OCI-M2 (cell line): ENCODE data around the gene NOXA1.
"Not testable (repeated sequence)": the region's sequence is repeated elsewhere in the genome, so short reads cannot be mapped to it uniquely, and the experiment has no call there.

ENCODE experiments used
- DNase-seq: peaks from one replicate; lab custom pipeline; 2025; ENCODE audit not compliant: unreplicated experiment; lab: John Stamatoyannopoulos, UW

The NOXA1 gene

DNA sequence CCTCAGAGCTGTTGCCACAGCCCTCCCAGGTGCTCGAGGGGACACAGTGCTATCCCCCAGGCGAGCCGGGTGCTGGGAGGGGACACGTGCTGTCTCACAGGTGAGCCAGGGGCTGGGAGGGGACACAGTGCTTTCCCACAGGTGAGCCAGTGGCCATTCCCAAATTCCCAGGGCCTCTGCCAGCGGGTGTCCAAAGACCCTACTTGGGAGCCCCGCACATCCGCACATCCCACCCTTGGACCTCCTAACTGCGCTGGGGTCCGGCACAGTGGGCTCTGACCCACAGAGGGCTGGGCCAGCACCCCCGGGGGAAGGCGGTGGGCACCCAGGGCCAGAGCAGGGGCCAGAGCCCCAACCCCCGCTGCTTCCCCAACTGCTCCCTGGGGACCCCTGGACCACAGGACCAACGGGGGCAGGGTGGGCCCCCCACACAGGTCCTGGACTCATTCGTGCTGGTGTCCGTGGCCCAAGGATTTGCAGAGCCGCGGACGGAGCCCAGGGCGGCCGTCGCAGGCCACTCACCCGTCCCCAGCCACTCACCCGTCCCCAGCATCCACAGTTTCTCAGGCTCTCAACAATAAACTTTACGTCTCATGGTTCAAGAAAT is 18.1 kb upstream of the NOXA1 start:
- DNase-seq, result no peak

DNA sequence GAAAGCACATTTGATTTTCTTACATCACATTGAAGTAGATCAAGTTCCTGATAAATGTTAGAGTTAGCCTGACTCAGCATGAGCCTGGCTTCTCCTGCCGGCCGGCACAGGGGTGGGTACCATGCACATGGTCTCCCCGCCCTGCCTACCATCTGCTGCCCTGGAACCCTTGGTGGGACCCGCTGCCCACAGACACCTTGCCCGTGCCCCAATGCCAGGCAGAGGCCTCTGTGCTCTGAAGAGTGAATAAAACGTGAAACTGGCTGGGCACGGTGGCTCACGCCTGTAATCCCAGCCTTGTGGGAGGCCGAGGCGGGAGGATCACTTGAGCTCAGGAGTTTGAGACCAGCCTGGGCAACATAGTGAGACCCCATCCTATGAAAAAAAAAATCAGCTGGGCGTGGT is 17.5 kb upstream of the NOXA1 start:
- DNase-seq, result no peak

DNA sequence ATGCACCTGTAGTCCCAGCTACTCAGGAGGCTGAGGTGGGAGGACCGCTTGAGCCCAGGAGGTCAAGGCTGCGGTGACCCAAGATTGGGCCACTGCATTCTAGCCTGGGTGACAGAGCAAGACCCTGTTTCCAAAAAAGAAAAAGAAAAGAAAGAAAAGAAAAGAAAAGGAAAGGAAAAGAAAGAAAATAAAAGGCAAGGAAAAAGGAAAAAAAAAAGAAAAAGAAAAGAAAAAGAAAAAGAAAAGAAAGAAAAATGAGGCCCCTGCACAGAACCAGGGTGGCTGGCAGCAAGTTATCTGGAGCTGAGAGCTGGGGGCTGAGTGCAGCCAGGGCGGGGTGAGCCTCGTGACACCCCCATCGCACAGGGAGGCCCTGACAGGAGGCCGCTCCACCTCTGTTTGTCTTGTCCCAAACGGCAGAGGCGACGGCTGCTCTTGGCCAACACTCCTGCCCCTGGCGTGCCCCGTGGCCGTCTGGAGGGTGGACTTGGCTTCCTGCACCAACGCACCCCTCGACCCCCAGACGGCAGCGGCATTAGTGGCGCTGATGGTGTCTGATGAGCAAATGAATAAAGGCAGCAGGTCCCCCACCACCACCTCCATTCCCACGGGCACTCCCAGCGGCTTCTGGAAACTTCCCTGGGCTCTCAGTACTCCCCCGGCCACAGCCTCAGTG is 17.0 kb upstream of the NOXA1 start:
- no peak for DNase-seq

DNA sequence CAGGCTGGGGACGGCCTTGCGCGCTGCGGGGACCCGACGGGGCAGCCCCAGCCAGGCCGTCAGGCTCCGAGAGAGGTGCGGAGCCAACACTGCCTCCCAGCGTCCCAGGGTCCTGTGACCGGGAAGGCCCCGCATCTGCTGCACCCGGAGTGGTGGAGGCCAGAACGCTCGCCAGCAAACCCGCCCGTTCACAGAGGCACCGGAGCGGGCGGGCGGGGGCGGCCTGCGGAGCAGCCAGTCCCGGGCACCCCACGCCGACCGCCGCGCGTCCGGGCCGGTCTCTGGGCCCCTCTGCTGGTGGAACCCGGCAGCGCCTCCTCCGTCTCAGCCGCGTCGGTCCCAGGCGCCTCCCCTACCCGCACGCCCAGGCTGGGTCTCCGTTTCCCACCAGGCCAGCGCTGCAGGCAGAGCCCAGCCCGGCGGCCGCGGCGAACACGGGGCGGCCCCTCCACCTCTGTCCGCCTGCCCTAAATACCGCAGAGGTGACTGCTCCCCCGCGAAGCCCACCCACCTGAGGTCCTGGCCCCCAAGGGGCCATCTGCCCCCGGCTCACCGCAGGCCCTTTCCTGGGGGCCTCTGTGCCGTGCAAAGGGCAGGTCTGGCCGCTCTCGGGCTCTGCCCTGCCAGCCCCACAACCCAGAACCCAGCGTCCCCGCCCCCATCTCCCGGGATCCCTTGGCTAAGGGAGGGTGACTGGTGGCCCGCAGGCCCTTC is 16.2 kb upstream of the NOXA1 start:
- no peak for DNase-seq

DNA sequence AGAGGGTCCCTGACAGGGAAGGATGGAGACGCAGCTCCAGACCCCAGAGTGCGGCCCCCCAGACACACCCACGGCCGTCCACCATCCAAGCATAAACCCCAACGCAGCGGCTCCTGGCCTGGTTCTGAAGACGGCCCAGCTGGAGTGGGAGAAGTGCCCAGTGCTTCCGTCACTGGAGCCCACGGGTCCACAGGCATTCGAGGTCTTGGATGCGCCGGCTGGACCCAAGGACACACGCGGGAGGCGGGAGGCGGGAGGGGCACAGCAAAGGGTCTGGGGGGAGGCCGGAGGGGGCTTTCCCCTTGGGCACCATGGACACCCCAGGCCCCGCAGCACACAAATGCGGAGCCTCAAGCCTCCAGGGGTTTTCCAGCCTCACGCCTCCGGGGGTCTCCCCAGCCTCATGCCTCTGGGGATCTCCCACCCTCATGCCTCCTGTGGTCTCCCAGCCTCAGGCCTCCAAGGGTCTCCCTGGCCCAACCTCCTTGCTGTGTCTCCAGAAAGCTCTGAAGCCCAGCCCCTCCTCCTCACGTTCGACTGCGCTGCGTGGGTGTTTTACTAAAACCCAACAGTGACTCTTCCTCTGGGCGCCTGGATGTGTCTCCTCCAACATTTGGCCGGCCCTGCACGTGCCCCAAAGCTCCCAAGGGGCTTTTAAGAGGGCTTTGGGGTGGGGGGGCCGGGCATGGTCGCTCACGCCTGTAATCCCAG is 15.4 kb upstream of the NOXA1 start:
- DNase-seq, result no peak

DNA sequence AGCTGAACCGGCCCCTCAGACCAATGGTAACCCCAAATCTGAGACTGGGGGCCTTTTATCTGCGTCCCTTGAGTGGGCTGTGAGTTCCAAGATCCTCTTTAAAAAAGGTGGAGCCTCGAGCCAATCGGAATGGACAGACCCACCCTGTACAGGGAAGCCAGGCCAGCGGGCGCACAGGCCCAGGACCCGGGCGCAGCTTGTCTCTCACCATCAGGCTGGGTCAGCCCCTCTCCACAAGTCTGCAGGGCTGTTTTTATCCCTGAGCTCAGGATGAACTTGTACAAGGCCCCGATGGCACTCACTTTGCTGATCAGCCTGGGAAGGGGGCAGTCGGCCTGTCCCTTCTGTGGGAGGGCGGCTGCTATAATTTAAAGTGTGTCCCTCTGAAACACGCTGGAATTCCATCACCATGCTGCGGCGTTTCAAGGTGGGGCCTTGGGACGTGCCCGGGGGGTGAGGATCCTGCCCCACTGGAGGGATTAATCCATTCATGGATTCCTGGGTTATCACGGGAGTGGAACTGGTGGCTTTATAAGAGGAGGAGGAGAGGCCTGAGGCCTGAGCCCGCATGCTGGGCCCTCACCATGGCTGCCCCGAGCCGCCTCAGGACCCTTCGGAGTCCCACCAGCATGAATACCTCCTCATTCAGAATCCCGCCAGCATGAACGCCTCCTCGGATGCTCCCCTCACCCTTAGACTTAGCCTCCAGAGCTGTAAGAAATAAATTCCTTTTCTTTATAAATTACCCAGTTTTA is 14.4 kb upstream of the NOXA1 start:
- no peak for DNase-seq

DNA sequence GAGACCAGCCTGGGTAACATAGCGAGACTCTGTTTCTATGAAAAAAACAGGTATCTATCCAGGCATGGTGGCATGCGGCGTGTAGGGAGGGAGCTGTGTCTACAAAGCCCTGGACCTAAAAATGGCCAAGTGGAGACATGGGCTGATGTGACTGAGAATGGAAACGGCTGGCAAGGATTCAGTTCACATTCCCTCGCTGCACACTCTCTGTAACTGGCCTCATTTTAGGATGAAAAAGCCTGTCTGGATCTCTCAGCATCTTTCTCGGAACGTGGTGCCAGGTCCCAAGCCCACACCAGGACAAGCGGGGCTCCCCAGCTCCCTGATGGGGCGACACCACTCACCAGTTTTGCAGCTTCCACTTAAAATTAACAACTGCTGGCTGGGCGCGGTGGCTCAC is 13.7 kb upstream of the NOXA1 start:
- DNase-seq, result no peak

DNA sequence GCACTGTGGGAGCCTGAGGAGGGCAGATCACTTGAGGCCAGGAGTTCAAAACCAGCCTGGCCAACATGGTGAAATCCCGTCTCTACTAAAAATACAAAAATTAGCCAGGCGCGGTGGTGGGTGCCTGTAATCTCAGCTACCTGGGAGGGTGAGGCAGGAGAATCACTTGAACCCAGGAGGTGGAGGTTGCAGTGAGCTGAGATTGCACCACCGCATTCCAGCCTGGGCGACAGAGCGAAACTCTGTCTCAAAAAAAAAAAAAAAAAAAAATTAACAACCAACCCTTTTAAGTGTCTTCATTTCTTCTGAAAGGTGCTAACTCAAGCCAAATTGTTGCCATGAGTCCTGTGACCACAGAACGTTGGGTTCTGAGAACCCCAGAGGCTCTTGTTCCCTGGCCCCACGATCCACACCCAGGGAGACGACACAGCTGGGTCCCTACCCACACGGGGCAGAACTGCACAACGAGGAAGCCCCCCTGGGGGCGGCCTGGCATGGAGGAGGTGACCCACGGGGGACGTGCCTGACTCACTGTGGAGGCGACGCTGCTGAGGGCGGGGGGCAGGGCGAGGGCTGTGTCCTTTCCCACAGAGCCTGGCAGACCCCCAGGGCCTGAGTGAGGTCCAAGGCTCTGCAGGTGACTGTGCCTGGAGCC is 12.8 kb upstream of the NOXA1 start:
- DNase-seq, result not testable (repeated sequence)

DNA sequence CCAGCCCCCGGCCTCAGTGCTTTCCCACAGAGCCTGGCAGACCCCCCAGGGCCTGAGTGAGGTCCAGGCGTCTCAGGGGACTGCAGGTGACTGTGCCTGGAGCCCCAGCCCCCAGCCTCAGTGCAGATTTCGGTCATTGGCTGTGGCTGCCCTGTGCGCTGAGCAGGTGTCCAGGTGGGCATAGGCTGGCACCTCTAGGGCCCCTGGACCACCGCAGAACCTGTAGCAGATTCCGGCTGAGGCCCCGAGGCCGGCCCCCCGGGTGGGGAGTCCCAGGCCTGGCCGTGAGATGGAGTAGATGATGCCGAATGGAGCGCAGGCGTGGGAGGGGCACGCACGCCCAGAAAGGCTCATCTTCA is 12.3 kb upstream of the NOXA1 start:
- DNase-seq, result no peak

DNA sequence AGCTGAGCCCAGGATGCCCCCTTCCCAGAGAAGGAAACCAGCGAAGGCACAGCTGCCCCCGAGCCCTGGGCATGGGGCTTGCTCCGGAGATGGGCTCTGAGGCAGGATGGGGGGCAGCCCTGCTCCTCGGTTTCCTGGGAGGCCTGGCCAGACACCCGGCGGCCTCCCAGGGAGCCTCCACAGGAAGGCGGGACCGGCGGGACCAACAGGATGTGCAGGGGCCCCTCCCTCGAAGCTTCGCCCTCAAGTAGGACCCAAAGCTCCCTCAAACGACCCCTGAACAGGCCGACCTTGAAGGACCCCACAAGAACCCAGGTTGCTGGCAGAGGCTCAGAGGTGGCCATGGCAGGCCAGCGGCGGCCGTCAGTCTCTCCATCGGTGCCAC is 11.9 kb upstream of the NOXA1 start:
- DNase-seq, result no peak

DNA sequence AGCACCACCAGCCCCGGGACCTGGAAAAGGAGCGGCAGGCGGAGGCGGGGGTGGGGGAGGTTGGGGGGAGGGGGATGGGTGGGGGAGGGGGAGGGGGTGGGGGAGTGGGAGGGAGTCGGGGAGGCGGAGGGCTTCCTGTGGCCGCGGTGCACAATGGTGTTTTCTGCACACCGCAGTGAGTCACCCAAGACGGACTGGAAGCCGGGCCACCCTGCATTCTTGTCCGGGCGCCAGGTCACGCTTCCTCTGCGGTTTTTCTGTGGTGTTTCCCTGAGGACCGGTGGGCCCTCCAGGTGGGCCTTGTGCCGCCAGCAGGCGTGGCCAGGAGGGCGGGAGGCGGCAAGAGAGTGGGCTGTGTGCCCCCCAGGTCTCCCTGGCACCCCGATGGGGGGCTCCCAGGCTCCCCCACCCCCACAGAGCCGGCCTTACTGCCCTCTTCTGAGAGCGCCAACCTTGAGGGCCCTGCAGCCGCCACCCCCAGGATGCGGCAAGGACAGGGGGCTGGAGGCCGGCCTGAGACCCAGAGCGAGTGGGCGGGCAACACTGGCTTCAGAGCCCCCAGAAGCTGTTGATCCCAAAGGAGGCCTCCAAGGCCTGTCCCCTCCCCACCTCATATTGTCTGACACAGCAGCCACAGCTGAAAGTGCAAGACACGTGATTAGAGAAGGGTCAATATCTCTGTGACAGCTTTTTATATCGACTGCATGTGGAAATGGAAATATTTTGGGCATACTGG is 11.4 kb upstream of the NOXA1 start:
- no peak for DNase-seq

DNA sequence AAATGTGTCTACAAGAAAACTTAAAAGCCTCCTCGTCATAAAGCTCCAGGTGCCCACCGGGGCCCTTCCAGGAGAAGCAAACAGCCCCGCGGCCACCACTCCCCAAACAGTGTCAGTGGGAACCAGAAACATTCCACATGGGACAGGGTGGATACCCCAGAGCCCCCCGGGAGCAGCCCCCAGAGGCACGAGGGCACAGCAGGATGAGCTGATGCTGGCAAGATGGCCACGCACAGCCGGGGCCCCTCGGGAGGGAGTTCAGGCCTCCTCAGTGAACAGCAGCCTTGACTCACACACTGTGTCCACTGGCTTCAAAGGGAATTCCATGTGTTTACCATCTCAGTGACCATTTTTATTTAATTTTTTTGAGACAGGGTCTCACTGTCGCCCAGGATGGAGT is 10.8 kb upstream of the NOXA1 start:
- no peak for DNase-seq

DNA sequence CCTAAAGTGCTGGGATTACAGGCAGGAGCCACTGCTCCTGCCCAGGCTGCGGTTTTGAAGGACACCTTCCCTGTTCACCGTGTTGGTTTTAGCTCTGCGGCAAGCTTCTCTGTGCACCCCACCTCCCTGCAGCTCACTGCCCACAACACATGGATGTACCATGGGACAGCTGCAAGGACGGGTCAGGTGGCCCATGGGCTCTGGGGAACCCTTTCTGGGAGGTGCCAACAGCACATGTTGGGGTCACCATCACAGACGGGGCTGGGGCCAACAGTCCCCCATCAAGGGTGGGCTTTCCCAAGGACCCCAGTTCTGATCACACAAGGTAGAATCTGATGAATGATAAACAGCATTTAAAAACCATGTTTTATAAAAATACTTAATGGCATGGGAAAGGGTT is 7.7 kb upstream of the NOXA1 start:
- DNase-seq, result no peak

DNA sequence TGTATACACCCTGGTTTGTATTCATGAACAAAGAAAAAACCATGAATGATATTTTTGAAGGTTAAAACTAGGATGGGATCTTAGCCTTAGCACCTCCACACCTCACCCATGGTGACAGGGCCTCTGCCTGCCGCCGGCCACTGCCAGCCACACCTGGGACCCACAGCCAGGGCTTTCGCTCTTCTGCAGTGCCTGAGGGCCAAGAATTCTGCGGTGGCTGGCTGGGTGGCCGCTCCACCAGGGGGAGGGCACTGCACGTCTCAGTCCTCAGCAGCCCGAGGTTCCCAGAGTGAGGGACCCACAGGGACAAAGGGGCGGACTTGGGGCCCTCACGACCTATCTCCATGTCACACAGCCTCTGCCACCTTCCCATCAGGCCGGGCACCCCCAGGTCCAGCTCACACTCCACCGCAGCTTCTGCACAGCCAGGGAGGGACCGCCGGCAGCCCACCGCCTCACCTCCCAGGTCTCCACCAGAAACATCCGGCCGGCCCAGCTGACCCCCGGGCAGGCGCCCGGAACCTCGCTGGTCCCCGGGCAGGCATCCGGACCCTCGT is 7.1 kb upstream of the NOXA1 start:
- DNase-seq, result no peak

DNA sequence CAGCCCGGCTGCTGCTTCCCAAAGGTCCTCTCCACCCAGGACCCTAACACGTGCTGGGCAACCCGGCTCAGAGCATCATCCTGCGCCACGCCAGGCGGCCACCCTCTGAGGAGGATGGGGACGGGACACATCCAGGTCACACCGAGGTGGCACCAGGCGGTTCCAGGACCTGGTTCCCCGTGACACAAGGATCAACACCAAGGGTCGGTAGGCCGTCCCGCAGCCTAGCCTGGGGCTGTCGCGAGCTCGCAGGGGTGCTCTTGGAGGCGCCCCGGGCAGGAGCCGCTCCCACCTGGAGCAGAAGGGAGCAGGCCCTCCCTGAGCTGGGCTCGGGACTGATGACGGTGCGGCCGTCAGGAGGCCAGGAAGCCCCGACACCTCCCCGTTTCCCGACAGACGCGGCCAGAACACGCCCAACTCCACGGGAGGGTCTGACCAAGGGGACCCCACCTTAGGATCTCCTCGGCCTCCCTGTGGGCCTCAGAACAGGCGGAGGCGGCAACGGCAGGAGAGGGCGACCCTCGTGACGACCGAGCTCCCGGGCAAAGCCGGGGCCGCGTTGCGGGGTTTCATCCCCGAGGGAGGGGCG is 6.5 kb upstream of the NOXA1 start:
- no peak for DNase-seq

DNA sequence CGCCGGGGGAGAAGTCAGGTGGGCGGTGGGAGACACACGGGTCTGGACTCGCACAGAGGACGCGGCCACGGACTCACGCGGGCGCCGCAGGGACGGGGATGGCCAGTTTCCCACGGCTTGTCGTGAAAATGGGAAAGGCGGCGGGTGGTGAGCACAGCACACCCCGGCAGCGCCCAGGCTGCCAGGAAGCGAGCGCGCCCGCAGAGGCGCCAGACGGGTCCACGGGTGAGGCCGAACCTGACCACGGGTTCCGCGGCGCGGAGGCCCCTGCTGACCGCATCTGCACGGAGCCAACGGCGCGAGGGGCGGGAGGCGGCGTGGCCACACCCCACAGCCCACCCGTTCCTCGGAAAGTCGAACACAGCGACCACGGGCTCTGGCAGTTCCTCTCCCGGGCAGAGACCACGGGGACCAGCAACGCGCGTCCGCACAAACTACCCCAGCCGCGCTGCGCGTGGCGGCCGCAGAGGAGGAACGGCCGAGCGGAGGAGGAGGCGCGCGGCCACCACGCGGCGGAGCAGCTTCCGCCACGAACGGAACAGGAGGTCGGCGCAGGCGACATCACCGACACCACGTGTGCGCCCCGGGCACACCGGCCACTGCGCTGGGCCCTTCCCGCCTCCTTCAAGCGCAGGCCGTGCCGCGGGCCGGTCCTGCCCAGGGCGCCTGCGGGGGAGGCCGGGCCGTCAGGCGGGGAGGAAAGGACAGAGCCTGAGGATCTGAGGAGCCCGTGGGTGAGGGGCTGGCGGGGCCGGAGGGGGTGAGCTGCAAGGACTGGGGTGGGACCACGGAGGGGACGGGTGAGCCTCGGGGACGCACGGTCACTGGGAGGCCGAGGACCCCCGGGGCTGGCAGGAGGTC is 5.8 kb upstream of the NOXA1 start:
- no peak for DNase-seq

DNA sequence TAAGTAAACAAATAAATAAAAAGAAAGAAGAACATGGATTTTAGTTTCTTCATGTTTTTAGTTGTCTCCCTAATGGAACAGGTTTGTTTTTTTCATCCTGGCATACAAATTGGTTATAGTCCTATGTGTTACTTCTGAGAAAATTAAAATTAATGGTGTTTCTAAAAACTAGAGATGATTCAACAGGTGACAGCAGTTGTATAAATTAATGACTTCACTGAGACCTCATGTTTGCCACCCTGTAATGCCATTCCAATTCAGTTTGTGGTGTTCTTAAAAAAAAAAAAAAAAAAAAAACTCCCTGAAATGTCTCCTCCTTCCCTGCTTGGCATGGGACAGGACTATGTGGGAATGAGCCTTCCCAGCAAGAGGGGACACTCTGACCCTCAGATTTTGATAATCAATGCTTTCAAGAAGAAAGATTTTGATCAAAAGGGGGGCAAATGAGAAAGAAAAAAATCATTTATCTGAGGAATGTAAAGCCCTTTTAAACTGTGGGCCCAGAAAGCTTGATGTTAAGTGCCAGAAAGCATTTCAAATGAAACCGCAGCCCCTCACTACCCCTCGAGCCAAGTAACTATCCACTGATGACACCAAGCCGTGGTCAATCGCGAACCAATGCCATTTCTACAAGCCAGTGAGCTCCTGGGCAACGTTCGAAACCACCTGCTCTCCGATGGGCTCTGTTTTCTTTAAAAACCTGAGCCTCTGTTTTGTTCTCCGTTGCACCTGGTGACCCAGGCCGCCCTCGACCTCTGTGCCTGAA is 1.2 kb upstream of the NOXA1 start:
- DNase-seq, result no peak
